ENCODE data around the gene KCNG2.

The KCNG2 gene

GRCh38 chr18:79900610-79901570 is 103.2 kb downstream of the KCNG2 start:
- H3F3A ChIP-seq (ENCODE audit: low read depth) = no peaks in the 10 kb centered on the region
- H3K79me2 ChIP-seq (ENCODE audit: insufficient read depth, low read length) = no peaks in the 10 kb centered on the region
- no peaks in the 10 kb centered on the region for H3K4me1 ChIP-seq (ENCODE audit: insufficient read depth, low read length, poor library complexity, severe bottlenecking)
- TF ChIP-seq CTCF (conservative IDR thresholded peaks at IDR 0.05; ENCODE audit: low read length) (no peak), EZH2phosphoT487 (IDR thresholded peaks at IDR 0.05; ENCODE audit: borderline replicate concordance) (no peak)
- H3K9me3 ChIP-seq (ENCODE audit: insufficient read depth, low read depth, low read length) = peaks cover 20% of the 10 kb centered on the region; the same call in 1 of the 2 replicates
- no peaks in the 10 kb centered on the region for H3K9me2 ChIP-seq (replicated peaks; ENCODE audit: low read depth, low read length)
- H4K20me1 ChIP-seq (ENCODE audit: insufficient read depth, low read length, poor library complexity, severe bottlenecking) = no peaks in the 10 kb centered on the region
- H3K27me3 ChIP-seq (ENCODE audit: insufficient read depth, low read length, poor library complexity, severe bottlenecking) = no peaks in the 10 kb centered on the region
- H3K4me3 ChIP-seq (ENCODE audit: low read length, poor library complexity, severe bottlenecking) = no peak overlapping the region
- no peak overlapping the region for H3K9ac ChIP-seq (ENCODE audit: low read depth, low read length, poor library complexity, severe bottlenecking)
- H3K36me3 ChIP-seq (ENCODE audit: insufficient read depth, low read length) = no peaks in the 10 kb centered on the region; the same call in 1 of the 2 replicates
- H3K4me2 ChIP-seq (ENCODE audit: low read depth, low read length, poor library complexity, severe bottlenecking) = no peak overlapping the region
- H2AFZ ChIP-seq (ENCODE audit: low read length) = no peak overlapping the region

GRCh38 chr18:79901665-79902064 is 103.9 kb downstream of the KCNG2 start:
- peaks cover 15% of the 10 kb centered on the region; the same call in 1 of the 2 replicates for H3K9me3 ChIP-seq (ENCODE audit: insufficient read depth, low read depth, low read length)
- TF ChIP-seq EZH2phosphoT487 (IDR thresholded peaks at IDR 0.05; ENCODE audit: borderline replicate concordance) (no peak), CTCF (conservative IDR thresholded peaks at IDR 0.05; ENCODE audit: low read length) (no peak)

GRCh38 chr18:79902075-79902474 is 104.3 kb downstream of the KCNG2 start:
- H3K9me3 ChIP-seq (ENCODE audit: insufficient read depth, low read depth, low read length) = peaks cover 12% of the 10 kb centered on the region; the same call in 1 of the 2 replicates

More at GRCh38 chr18:79901665-79902064, 103.9 kb downstream of the KCNG2 start:
- H3K79me2 ChIP-seq (ENCODE audit: insufficient read depth, low read length) = no peaks in the 10 kb centered on the region
- H3K27me3 ChIP-seq (ENCODE audit: insufficient read depth, low read length, poor library complexity, severe bottlenecking) = no peaks in the 10 kb centered on the region
- no peaks in the 10 kb centered on the region; the same call in 1 of the 2 replicates for H3K36me3 ChIP-seq (ENCODE audit: insufficient read depth, low read length)
- no peaks in the 10 kb centered on the region for H3F3A ChIP-seq (ENCODE audit: low read depth)
- no peaks in the 10 kb centered on the region for H3K4me1 ChIP-seq (ENCODE audit: insufficient read depth, low read length, poor library complexity, severe bottlenecking)
- no peak overlapping the region for H3K9ac ChIP-seq (ENCODE audit: low read depth, low read length, poor library complexity, severe bottlenecking)
- no peak overlapping the region for H3K4me3 ChIP-seq (ENCODE audit: low read length, poor library complexity, severe bottlenecking)
- no peak overlapping the region for H3K4me2 ChIP-seq (ENCODE audit: low read depth, low read length, poor library complexity, severe bottlenecking)
- no peaks in the 10 kb centered on the region for H3K9me2 ChIP-seq (replicated peaks; ENCODE audit: low read depth, low read length)
- no peaks in the 10 kb centered on the region for H4K20me1 ChIP-seq (ENCODE audit: insufficient read depth, low read length, poor library complexity, severe bottlenecking)
- H2AFZ ChIP-seq (ENCODE audit: low read length) = no peak overlapping the region

More at GRCh38 chr18:79902075-79902474, 104.3 kb downstream of the KCNG2 start:
- H3F3A ChIP-seq (ENCODE audit: low read depth) = no peaks in the 10 kb centered on the region
- no peak overlapping the region for H3K4me2 ChIP-seq (ENCODE audit: low read depth, low read length, poor library complexity, severe bottlenecking)
- H3K36me3 ChIP-seq (ENCODE audit: insufficient read depth, low read length) = no peaks in the 10 kb centered on the region; the same call in 1 of the 2 replicates
- no peak for TF ChIP-seq CTCF (conservative IDR thresholded peaks at IDR 0.05; ENCODE audit: low read length)
- no peak for TF ChIP-seq EZH2phosphoT487 (IDR thresholded peaks at IDR 0.05; ENCODE audit: borderline replicate concordance)
- H3K79me2 ChIP-seq (ENCODE audit: insufficient read depth, low read length) = no peaks in the 10 kb centered on the region
- no peak overlapping the region for H3K9ac ChIP-seq (ENCODE audit: low read depth, low read length, poor library complexity, severe bottlenecking)
- no peak overlapping the region for H3K4me3 ChIP-seq (ENCODE audit: low read length, poor library complexity, severe bottlenecking)
- no peaks in the 10 kb centered on the region for H3K4me1 ChIP-seq (ENCODE audit: insufficient read depth, low read length, poor library complexity, severe bottlenecking)
- H3K9me2 ChIP-seq (replicated peaks; ENCODE audit: low read depth, low read length) = no peaks in the 10 kb centered on the region
- H2AFZ ChIP-seq (ENCODE audit: low read length) = no peak overlapping the region
- no peaks in the 10 kb centered on the region for H4K20me1 ChIP-seq (ENCODE audit: insufficient read depth, low read length, poor library complexity, severe bottlenecking)
- H3K27me3 ChIP-seq (ENCODE audit: insufficient read depth, low read length, poor library complexity, severe bottlenecking) = no peaks in the 10 kb centered on the region

All from Loucy (cell line).